RKO (cell line): ENCODE data around the gene CYP8B1.

Source experiments
- DNase-seq: peaks from one replicate; pipeline ENCODE4 v3.0.0-alpha.2; 2016; ENCODE audit warnings: low spot score

The CYP8B1 gene, protein sequence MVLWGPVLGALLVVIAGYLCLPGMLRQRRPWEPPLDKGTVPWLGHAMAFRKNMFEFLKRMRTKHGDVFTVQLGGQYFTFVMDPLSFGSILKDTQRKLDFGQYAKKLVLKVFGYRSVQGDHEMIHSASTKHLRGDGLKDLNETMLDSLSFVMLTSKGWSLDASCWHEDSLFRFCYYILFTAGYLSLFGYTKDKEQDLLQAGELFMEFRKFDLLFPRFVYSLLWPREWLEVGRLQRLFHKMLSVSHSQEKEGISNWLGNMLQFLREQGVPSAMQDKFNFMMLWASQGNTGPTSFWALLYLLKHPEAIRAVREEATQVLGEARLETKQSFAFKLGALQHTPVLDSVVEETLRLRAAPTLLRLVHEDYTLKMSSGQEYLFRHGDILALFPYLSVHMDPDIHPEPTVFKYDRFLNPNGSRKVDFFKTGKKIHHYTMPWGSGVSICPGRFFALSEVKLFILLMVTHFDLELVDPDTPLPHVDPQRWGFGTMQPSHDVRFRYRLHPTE

DNA sequence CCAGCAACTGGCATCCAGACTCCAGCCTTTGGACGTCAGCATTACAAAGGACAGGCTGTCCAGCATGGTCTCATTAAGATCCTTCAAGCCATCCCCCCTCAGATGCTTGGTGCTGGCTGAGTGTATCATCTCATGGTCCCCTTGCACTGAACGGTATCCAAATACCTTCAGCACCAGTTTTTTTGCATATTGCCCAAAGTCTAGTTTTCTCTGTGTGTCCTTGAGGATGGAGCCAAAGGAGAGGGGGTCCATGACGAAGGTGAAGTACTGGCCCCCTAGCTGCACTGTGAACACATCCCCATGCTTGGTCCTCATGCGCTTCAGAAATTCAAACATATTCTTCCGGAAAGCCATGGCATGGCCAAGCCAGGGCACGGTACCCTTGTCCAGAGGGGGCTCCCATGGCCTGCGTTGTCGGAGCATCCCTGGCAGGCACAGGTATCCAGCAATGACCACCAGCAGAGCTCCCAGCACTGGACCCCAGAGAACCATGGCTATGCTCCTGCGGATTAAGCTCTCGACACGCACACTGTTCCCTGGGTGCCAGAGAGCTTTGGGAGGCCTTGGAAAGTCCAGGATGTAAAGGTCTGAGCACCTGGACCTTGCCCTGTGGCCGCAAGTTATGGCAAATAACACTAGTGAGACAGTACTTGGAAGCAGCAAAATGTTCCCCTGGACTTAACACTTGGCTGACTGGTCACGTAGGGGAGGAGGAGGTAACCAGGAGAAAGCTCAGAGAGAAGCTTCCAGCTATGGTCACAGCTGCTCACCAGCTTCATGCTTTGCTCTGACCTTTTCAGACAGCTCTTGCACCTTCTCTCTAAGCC is at the start of gene CYP8B1:
TSS of gene CYP8B1 (minus strand) at position 555 of the 827 bp plus-strand sequence. CDS start at position 492, 63 bp downstream.
- no peak for DNase-seq

DNA sequence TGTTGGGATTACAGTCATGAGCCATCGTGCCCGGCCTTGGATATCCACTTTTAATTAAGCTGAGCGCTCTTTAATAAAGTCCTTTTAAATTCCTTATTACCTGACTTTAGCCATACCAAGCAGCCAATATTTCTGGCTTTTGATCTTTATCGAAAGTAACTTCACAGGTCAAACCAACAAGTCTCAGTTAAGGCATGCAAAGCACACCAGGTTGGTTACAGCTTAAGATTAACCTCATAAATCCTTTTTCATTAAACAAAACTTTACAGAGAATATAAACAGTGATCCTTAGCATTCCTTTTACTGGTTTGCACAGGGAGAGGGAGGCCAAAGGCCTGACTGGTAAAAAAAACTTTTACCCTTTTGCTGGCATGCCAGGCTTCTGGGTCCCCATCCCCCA is 47.9 kb upstream of the CYP8B1 start:
- no peak for DNase-seq

DNA sequence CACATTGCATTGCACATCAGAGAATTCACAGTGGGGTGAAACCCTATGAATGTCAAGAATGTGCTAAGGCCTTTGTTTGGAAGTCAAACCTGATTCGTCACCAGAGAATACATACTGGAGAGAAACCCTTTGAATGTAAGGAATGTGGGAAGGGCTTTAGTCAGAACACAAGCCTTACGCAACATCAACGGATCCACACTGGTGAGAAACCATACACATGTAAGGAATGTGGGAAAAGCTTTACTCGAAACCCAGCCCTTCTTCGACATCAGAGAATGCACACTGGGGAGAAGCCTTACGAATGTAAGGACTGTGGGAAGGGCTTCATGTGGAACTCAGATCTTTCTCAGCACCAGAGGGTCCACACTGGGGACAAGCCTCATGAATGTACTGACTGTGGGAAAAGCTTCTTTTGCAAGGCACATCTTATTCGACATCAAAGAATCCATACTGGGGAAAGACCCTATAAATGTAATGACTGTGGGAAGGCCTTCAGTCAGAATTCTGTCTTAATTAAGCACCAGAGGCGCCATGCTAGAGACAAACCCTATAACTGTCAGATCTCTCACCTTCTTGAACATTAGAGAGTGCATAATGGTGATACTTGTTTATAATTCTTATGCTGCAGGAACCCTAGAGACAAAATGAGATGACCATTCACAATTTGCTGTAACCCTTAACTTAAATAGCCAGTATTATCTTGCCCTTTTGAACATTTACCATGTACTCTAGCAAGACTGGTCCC is 39.3 kb upstream of the CYP8B1 start:
- no peak for DNase-seq

DNA sequence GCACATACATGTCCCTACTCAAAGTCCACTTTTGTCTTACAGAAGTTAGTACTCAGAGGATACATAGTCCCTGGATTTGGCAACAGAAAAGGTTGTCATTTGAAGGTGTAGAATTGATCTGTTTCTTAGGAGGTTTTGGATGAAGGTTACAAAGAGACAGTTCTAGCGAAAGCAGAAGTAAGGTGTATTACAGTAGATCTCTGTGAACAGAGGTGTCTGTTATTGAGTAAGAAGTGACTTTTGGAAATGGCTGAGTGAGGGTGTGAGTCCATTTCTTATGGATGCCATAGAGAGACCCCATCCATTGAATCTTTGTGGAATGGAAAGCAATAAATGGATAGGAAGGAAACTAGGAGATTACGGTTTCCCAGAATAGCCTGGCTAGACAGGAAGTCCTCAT is 35.9 kb upstream of the CYP8B1 start:
- DNase-seq, result no peak

DNA sequence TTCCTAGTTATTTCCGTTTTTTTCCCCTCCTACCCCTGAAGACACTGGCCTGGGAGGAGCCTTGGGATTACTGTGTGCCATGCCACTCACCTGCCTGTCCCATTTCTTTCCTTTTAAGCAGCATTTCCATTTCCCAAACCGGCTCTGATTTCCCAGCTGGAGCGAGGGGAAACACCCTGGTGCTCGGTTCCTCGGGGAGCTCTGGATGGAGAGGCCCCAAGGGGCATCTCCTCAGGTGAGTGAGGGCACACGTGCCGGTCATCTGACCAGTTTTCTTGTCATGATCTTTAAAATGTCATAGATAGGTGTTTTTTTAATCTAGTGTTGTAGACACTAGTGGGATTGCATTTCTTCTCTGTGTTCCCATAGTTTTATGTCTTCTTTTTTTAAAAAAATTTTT is 33.0 kb upstream of the CYP8B1 start:
- no peak for DNase-seq

DNA sequence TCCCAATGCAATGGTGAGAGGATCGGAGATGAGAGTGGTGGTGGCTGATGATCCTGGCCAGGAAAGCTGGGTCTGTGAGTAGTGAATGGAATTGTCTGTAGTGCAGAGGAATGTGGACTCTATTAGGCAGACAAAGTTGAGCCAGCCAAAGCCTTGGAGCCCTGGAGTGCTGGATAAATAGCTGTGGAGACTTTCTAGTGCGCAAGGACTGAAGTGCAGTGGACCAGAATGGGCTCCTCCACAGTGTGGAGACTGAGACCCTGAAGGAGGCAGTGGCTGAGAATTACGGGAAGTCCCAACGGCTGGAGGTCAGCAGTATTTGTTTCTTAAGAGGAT is 31.1 kb upstream of the CYP8B1 start:
- no peak for DNase-seq

DNA sequence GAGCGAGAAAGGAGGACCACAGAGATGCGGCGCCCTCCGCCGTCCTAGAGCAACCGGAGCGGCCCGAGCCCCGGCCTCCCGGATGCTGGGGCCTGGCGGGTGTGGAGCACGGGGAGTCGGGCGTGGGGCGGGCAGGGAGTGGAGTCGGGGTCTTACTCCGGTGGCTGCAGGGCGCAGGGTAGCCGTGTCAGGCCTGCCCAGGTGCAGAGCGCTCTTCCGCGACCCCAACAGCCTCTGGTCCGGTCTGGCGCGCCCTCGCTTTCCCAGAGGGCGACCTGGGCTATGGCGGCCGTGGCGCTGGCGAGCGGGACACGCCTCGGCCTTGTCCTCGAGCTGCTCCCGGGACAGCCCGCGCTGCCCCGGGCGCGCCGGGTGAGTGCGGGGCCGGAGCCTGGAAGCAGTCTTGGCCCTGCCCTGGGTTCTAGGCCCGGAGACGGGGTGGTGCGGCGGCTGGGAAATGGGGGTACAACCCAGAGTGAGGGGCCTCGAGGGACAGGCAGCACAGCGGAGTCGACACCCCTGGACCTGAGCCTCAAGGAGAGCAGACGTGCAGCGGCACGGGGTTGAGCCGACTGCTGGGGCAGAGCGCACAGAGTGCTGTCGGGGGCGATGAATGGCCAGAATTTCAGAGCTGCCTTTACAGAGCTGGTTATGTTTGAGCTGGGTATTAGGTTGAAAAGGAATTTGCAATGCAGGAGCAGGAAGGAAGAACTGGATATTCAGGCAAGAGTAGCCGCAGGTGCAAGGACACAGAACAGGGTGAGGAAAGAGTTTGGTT is 30.6 kb upstream of the CYP8B1 start, which contains the start of gene ZNF662:
TSS of gene ZNF662 (plus strand) at position 73 of the 778 bp plus-strand sequence. CDS start 1,973 bp downstream, outside the sequence.
- no peak for DNase-seq

DNA sequence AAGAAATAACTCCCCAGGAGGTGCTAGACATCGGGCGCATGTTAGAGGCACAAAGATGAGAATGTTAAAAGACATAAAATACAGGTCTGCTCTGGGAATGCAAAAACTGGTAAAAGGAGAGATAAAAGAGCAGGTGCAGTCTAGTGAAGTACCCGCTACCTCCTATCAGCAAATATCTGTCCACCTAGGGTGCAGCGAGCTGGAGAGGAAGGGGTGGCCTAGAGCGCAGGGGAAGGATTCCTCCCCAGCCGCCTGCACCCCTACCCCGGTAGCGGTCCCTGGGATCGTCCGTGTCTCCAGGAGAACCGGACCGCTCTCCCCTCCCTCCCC is 30.0 kb upstream of the CYP8B1 start:
- DNase-seq, result no peak

DNA sequence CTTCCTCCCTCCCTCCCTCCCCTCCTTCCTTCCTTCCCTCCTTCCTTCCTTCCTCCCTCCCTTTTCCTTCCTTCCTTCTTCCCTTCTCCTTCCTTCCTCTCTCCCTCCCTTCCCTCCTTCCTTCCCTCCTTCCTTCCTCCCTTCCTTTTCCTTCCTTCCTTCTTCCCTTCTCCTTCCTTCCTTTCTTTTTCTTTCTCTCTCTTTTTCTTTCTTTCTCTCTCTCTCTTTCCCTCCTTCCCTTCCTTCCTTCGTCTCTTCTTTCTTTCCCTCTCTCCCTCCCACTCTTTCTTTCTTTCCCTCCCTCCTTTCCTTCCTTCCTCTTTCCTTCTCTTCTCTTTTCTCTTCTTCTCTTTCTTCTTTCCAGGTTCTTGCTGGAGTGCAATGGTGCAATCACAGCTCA is 28.4 kb upstream of the CYP8B1 start:
- DNase-seq, result no peak

DNA sequence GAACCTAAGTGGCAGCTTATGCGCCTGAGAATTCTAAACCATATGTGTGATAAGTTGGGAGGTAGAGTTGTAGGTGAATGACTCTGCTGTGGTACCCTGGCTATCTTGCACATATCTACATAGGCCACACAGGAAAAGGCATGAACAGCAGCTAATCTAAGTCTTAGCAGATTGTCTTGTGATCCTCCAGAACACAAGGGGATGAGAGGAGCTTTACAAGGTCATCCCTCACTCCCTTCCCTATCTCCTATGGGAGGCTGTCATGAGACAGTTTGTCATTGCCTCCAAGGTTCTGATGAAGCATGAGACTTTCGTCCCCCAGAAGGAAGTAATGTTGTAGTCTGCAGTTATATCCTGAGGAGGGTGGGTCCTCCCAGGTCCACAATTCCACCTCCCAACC is 26.6 kb upstream of the CYP8B1 start:
- DNase-seq, result no peak

DNA sequence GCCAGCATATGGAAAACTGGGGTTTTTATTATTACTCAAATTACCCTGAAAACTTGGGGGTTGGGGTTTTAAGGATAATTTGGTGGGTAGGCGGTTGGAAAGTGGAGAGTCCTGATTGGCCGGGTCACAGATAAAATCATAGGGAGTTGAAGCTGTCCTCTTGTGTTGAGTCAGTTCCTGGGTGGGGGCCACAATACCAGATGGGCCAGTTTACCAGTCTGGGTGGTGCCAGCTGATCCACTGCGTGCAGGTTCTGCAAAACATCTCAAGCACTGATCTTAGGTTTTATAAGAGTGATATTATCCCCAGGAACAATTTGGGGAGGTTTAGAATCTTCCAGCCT is 25.4 kb upstream of the CYP8B1 start:
- no peak for DNase-seq

DNA sequence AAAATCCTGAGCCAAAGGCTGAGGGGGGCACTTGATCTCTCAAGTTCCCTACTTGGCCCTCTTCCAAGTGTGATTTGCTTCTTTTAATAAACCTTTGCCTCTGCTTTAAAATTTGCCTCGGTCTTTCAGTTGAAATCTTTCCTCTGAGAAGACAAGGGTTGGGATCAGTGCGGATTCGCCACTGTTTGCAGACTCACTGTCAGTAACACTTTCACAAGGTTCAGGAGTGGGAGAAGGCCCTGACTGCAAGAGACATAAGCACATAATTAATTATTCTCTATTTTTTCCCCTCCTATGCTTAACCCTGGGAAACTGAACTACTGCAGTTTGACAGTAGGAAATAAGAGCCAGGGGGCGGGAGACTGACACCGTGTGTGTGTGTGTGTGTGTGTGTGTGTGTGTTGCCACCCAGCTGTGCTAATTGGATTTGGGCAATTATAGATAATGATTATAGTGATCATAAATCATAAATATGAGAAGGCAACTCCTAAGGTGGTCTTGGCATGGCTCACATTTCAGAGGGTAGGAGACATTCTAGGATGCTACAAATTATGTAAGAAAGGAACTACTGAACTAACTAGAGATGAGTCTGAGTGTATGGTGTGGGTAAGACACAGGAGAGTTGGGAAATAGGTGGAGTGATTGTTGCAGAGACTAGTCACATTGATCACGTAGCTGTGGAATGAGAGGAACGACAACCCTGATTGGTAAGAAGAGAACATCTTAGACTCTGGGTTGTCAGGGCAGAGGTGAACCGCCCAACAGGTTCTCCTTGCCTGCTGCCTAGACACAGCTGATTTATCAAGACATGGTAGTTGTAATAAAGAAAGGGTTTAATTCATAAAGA is 24.8 kb upstream of the CYP8B1 start:
- no peak for DNase-seq

DNA sequence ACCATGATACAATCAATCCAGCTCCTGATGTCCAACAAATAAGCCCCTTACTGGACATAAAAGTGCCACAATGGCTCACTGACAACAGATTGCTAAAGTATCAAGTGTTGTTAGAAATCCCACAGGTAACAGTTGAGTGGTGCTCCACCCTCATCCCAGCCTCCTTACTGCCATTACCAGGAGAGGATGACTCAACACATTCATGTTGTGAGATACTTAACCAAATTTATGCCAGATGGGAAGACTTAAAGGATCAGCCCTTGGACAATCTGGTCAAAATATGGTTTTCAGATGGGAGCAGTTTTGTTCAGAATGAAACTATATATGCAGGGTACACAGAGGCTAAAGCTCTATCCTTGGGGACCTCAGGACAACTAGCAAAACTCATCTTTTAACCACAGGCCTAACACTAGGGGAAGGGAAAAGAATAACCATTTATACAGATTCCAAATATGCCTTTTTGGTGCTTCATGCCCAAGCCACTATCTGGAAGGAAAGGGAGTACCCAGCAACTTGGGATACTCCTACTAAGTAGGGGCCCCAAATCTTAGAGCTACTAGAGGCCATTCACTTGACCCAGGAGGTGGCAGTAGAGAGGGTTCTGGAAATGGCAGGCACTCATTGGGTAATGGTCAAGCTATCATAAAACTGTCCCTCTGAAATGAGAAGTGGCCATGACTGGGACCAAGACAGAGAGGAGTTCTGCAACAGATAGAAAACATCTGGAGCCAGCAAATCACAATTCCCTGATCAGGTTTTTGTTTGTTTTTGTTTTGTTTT is 23.4 kb upstream of the CYP8B1 start:
- no peak for DNase-seq

DNA sequence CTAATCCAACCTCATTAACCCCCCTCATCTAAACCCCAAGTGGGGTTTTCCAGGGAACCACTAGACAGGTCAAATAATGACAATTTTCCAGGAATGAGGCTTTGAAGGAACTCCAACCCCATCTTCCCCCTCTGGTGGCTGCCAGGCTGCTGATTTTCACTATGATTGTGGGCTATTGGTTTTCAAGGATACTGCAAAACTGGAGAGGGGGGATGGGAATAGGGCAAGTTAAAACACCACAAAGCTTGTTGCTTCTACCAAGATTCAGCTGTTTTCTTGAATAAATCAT is 19.8 kb upstream of the CYP8B1 start:
- no peak for DNase-seq

DNA sequence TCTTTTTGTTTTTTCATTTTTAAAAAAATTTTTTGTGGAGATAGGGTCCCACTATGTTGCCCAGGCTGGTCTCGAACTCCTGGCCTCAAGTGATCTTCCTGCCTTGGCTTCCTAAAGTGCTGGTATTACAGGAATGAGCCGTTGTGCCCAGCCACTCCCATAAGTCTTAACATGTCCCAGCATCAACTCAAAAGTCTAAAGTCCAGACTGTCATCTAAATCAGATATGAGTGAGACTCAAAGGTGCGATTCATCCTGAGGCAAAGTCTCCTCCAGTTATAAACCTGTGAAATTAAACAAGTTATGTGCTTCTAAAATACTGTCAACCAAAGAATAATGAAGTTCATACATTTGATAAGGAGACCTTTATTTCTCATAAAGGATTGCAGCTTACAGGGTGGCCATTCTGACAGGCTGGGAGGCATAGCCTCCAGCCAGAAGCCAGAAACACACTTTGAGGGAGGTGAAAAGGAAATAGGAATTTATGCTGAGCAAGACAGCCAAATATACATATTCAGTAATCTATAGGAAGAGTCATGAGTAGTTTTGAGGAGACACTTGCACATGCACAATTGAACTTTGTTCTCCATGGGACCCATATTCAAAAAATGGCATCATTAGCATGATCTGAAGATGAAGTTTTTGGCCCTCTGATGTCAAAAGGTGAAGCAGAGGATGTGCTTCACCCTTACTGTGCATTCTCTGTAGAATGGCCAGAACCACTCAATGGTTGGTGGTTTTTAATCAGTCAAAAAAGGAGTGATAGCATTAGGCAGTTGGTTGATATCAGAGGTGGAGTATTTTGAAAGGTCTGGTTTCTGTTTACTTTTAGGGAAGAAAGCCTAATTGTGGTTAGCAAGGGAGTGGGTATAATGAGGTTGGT is 19.3 kb upstream of the CYP8B1 start:
- no peak for DNase-seq

DNA sequence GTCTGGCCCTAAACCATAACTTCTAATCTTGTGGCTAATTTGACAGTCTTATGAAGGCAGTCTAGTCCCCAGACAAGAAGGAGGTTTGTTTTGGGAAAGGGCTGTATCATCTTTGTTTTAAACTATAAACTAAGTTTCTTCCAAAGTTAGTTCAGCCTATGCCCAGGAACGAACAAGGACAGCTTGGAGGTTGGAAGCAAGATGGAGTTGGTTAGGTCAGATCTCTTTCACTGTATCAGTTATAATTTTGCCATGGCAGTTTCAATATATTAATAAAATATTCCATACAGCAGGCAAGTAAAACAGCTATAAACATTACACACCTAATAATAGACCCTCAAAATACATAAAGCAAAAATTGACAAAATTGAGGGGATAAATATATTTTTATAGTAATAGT is 17.1 kb upstream of the CYP8B1 start:
- DNase-seq, result no peak

DNA sequence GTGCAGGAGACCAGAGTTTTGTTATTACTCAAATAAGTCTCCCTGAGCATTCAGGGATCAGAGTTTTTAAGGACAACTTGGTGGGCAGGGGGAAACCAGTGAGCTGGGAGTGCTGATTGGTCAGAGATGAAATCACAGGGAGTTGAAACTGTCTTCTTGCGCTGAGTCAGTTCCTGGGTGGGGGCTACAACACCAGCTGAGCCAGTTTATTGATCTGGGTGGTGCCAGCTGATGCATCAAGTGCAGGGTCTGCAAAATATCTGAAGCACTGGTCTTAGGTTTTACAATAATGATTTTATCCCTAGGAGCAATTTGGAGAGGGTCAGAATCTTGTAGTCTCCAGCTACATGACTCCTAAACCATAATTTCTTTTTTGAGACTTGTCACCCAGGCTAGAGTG is 16.5 kb upstream of the CYP8B1 start:
- no peak for DNase-seq

DNA sequence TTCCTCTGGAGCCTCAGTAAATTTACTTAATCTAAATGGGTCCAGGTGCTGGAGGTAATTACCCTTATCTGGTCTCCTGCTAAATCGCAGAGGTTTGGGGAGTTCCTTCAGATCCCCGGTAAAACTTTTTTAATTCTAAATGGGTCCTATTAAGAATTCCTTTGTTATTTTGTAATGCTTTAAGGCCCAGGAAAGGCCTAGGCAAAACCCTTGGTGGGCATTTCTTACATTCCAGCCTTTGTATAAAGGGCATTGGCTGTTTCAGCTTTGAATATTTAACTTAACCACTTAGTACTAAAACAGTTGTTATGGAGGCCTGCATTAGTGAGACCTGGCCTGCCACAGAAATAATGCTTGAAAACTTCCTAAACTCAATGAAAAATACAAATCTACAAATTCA is 15.4 kb upstream of the CYP8B1 start:
- DNase-seq, result no peak

DNA sequence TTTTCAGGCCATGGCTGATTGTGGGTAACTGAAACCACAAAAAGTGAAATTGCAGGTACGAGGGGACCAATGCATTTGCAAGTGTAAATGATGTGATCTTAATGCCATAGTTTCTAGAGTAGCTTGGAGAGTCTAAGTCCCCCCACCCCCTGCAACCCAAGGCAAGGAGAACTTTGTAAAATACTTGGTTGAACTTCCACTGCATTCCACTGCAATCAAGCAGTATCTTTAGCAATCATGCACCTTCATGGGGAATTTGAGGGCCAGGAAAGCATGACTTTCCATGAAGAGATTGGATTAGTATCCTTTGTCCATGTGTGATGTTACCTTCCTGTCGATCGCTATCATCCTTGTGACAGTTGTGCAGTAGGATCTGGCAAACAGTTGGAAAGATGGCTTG is 11.4 kb upstream of the CYP8B1 start:
- DNase-seq, result no peak
